LHCN-M2 (cell line): ENCODE data around the gene TBX20. TPM values are rescaled to one million over a fixed set of nuclear protein-coding genes. Genes with fewer than 3 reads are reported as not detected.
"Not testable (repeated sequence)": the region's sequence is repeated elsewhere in the genome, so short reads cannot be mapped to it uniquely, and the experiment has no call there.

Experiments
- DNase-seq: peaks from one replicate; pipeline ENCODE4 v3.0.0-alpha.2; 2012; ENCODE audit warnings: low read depth
- total RNA-seq: library from RNA; depleted of rRNA; stranded (reverse); fragments of >200 nt; gene quantifications from 2 replicates; pipeline ENCODE4 v1.2.3, GENCODE V29; 2014; rRNA removed

TBX20 gene
- total RNA-seq, 1 experiment from 2014 or later = not detected

GRCh38 chr7:35161059-35161740, 92.7 kb downstream of the TBX20 start:
- DNase-seq = not testable (repeated sequence)

Other genes with a start within 250 kb of the TBX20 start
- gene DPY19L1, start 216.6 kb downstream of the TBX20 start, total RNA-seq = 74.4 and 81.7 TPM in 2 replicates